DND-41 (cell line): ENCODE data around the gene NEDD4L.

Experiments used
- ATAC-seq: fragments of 200-7000 bp; cut with Tn5 transposase; 3 replicates; pipeline ENCODE4 v1.9.1; 2021; ENCODE audit warnings: low read depth; ENCODE audit not compliant: insufficient read depth
- DNase-seq: peaks from one replicate; pipeline ENCODE4 v3.0.0-alpha.2; 2020
- H2AFZ ChIP-seq: 2 replicates; pipeline ENCODE4 v1.6.0; 2012; ENCODE audit warnings: low read depth, low read length
- H3K27ac ChIP-seq: 2 replicates; pipeline ENCODE4 v1.5.1; 2012; ENCODE audit warnings: low read length, inconsistent platforms
- H3K27me3 ChIP-seq: fragments of 200-600 bp; sonication (generic); 2 replicates; pipeline ENCODE4 v1.6.0; 2012; ENCODE audit warnings: low read length, mild to moderate bottlenecking, inconsistent platforms; ENCODE audit not compliant: insufficient read depth, poor library complexity
- H3K36me3 ChIP-seq: 2 replicates; pipeline ENCODE4 v1.5.1; 2012; ENCODE audit warnings: low read length, inconsistent platforms; ENCODE audit not compliant: insufficient read depth
- H3K4me1 ChIP-seq: 2 replicates; pipeline ENCODE4 v1.5.1; 2012; ENCODE audit warnings: mild to moderate bottlenecking, low read length; ENCODE audit not compliant: insufficient read depth
- H3K4me2 ChIP-seq: 2 replicates; pipeline ENCODE4 v1.6.0; 2012; ENCODE audit warnings: mild to moderate bottlenecking, moderate library complexity, low read length, inconsistent platforms; ENCODE audit not compliant: insufficient read depth
- H3K4me3 ChIP-seq, 2 experiments: fragments of 200-600 bp in 1 of 2; shearing (Covaris generic) in 1 of 2; 2 replicates each; pipeline ENCODE4 v1.5.1; 2012 to 2016; ENCODE audit warnings: inconsistent platforms in 2 of 2, low read length in 2 of 2, mild to moderate bottlenecking in 2 of 2, low read depth in 1 of 2, moderate library complexity in 1 of 2
- H3K79me2 ChIP-seq: 2 replicates; pipeline ENCODE4 v1.6.0; 2012; ENCODE audit warnings: low read length, inconsistent platforms; ENCODE audit not compliant: insufficient read depth
- H3K9ac ChIP-seq: 2 replicates; pipeline ENCODE4 v1.6.0; 2012; ENCODE audit warnings: low read depth, mild to moderate bottlenecking, inconsistent platforms, low read length, moderate library complexity
- H3K9me3 ChIP-seq: 2 replicates; pipeline ENCODE4 v1.5.1; 2012; ENCODE audit warnings: low read length, moderate library complexity, mild to moderate bottlenecking, inconsistent platforms; ENCODE audit not compliant: insufficient read depth, severe bottlenecking
- H4K20me1 ChIP-seq: 2 replicates; pipeline ENCODE4 v1.6.0; 2012; ENCODE audit warnings: low read length; ENCODE audit not compliant: insufficient read depth
- EZH2 ChIP-seq: IDR thresholded peaks from 3 replicates; pipeline ENCODE4 v1.6.1; 2012; ENCODE audit warnings: borderline replicate concordance, low read depth, mild to moderate bottlenecking, moderate library complexity, low read length, inconsistent platforms; ENCODE audit not compliant: severe bottlenecking
- TF ChIP-seq, protein P1 (sequence below): IDR thresholded peaks from 2 replicates; pipeline ENCODE4 v1.5.1; 2012; ENCODE audit warnings: borderline replicate concordance, low read length, moderate library complexity, mild to moderate bottlenecking; ENCODE audit not compliant: poor library complexity, severe bottlenecking; ENCODE audit errors: extremely low read depth

The NEDD4L gene

DNA sequence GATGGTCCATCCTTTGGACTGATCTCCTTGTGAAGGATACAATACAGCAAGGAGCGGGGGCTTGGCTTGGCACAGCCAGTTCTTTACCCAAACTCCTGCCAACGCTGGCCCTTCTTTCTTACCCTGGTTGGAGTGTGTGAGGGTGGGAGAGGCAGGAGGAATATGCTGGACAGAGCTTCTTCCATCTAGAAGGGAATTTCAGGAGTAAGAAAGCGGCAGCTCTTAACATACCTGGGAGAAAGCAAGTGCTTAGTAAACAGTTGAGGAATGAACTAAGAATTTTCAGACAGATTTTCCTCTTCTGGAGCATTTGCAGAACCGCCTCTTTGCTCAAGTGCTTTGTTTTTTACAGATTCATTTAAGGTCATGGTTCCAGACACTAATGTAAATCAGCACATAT, 72.8 kb downstream of the NEDD4L start:
- Histone ChIP-seq H3K4me1 (no peaks in the 10 kb centered on the region), H2AFZ (no peak overlapping the region), H3K27me3 (no peaks in the 10 kb centered on the region), H3K4me2 (no peak overlapping the region), H3K9me3 (no peaks in the 10 kb centered on the region), H3K36me3 (no peaks in the 10 kb centered on the region), H3K79me2 (no peaks in the 10 kb centered on the region), H3K9ac (no peak overlapping the region), H3K27ac (no peak overlapping the region), H3K4me3 (no peak overlapping the region), H4K20me1 (peaks cover 3% of the 10 kb centered on the region; the same call in 1 of the 2 replicates)
- no peak for DNase-seq
- TF ChIP-seq EZH2, result no peak
- TF ChIP-seq, protein P1, sequence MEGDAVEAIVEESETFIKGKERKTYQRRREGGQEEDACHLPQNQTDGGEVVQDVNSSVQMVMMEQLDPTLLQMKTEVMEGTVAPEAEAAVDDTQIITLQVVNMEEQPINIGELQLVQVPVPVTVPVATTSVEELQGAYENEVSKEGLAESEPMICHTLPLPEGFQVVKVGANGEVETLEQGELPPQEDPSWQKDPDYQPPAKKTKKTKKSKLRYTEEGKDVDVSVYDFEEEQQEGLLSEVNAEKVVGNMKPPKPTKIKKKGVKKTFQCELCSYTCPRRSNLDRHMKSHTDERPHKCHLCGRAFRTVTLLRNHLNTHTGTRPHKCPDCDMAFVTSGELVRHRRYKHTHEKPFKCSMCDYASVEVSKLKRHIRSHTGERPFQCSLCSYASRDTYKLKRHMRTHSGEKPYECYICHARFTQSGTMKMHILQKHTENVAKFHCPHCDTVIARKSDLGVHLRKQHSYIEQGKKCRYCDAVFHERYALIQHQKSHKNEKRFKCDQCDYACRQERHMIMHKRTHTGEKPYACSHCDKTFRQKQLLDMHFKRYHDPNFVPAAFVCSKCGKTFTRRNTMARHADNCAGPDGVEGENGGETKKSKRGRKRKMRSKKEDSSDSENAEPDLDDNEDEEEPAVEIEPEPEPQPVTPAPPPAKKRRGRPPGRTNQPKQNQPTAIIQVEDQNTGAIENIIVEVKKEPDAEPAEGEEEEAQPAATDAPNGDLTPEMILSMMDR, result no peak
- ATAC-seq, result no peak

DNA sequence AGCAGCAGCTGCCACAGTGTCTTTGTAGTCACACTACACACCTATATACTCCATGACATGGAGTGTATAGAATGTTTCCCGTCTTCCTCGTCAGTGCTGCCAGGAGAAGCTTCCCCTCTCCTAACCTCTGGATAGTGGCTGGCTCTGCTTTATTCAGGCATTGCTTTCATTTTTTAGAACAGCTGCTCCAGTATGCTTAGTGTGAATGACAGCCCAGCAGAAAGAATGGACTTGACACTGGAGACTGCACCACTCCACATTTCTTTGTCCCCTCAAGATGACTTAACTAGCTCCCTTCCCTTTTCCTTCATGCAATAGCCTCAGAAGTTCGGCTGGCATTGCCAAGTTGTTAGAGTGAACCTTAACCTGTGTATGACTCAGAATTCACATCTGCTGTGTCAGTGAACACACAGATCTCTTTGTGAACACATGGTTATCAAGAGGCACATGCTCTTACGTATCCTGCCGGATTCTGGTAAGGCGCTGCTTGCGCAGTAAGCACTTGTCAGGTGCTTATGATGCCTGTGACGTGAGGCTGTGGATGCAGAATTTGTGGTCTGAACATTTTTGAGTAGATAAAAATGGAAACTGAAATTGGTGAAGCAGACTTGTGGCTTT, 73.9 kb downstream of the NEDD4L start:
- DNase-seq, result no peak
- Histone ChIP-seq H3K4me3 (no peak overlapping the region), H3K79me2 (no peaks in the 10 kb centered on the region), H3K36me3 (no peaks in the 10 kb centered on the region), H3K9me3 (no peaks in the 10 kb centered on the region), H3K27ac (no peak overlapping the region), H3K9ac (no peak overlapping the region), H3K4me2 (no peak overlapping the region), H4K20me1 (peaks cover 3% of the 10 kb centered on the region; the same call in 1 of the 2 replicates), H3K27me3 (no peaks in the 10 kb centered on the region), H2AFZ (no peak overlapping the region), H3K4me1 (no peaks in the 10 kb centered on the region)
- TF ChIP-seq, protein P1, result no peak
- no peak for TF ChIP-seq EZH2
- ATAC-seq, result no peak

DNA sequence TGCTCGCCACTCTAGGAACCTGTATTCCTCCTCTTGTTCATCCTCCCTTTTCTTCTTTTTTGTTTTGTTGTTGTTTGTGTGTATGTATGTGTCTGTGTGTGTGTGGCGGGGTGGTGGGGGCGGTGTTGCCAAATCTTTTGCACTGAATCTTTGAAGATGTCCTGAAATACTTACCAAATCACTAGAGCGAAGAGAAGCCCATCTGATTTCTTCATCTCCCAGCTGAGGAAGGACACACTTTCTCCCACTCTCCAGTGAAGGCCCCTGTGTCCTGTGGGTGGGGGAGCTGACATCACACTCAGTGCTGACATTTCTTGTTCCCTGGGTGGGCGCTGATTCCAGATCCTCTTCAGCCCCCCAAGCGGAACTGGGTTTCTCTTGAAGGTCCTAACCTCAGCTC, 74.5 kb downstream of the NEDD4L start:
- DNase-seq, result no peak
- Histone ChIP-seq H3K9ac (no peak overlapping the region), H3K9me3 (no peaks in the 10 kb centered on the region), H4K20me1 (peaks cover 3% of the 10 kb centered on the region; the same call in 1 of the 2 replicates), H3K4me3 (no peak overlapping the region), H3K36me3 (no peaks in the 10 kb centered on the region), H3K27ac (no peak overlapping the region), H2AFZ (no peak overlapping the region), H3K27me3 (no peaks in the 10 kb centered on the region), H3K79me2 (no peaks in the 10 kb centered on the region), H3K4me2 (no peak overlapping the region), H3K4me1 (no peaks in the 10 kb centered on the region)
- TF ChIP-seq, protein P1, result no peak
- no peak for TF ChIP-seq EZH2
- ATAC-seq, result no peak
